A673 (cell line): Measurements from ENCODE around the gene PPP4R3B. TPM values are rescaled to one million over a fixed set of nuclear protein-coding genes. Genes with fewer than 3 reads are reported as not detected.

Experiments
- BruUV-seq: library from RNA; stranded (reverse); fragments of 400-500 nt; replicated peaks from 2 replicates; lab custom pipeline; 2021; lab: Mats Ljungman, UMichigan
- CTCF ChIA-PET: fragments of 300-600 bp; sonication (Branson Sonifier 250); formaldehyde crosslinking; loops from one replicate; lab custom pipeline; 2022; ENCODE audit warnings: antibody characterized with exemption; lab: Charles Lee
- POLR2A ChIA-PET: fragments of 300-600 bp; sonication (Branson Sonifier 250); formaldehyde crosslinking; loops from one replicate; lab custom pipeline; 2022; ENCODE audit warnings: antibody characterized with exemption; ENCODE audit not compliant: low non-redundant PET; lab: Charles Lee
- DNase-seq: peaks from one replicate; pipeline ENCODE4 v3.0.0-alpha.2; 2015; ENCODE audit warnings: low spot score
- H3K27ac ChIP-seq: fragments of 200-600 bp; sonication (generic); 2 replicates; pipeline ENCODE4 v1.5.1; 2016; ENCODE audit warnings: mixed run types, low read depth, mild to moderate bottlenecking, mixed read lengths, antibody characterized with exemption, low read length; ENCODE audit not compliant: poor library complexity, severe bottlenecking
- H3K27me3 ChIP-seq: fragments of 200-600 bp; sonication (generic); replicated peaks from 2 replicates; pipeline ENCODE4 v1.6.1; 2017; ENCODE audit warnings: mixed run types, low read depth, mild to moderate bottlenecking, mixed read lengths, antibody characterized with exemption, low read length; ENCODE audit not compliant: insufficient read depth, poor library complexity
- H3K36me3 ChIP-seq: fragments of 200-600 bp; sonication (generic); 2 replicates; pipeline ENCODE4 v1.6.1; 2016; ENCODE audit warnings: mixed run types, mild to moderate bottlenecking, mixed read lengths, antibody characterized with exemption, low read length; ENCODE audit not compliant: insufficient read depth, poor library complexity, severe bottlenecking
- H3K4me1 ChIP-seq: fragments of 200-600 bp; sonication (generic); 2 replicates; pipeline ENCODE4 v1.6.1; 2017; ENCODE audit warnings: mixed run types, mild to moderate bottlenecking, mixed read lengths, antibody characterized with exemption, low read length; ENCODE audit not compliant: insufficient read depth, poor library complexity, severe bottlenecking
- H3K4me3 ChIP-seq: fragments of 200-600 bp; sonication (generic); 2 replicates; pipeline ENCODE4 v1.5.1; 2016; ENCODE audit warnings: low read depth, mixed run types, mild to moderate bottlenecking, mixed read lengths, low read length; ENCODE audit not compliant: poor library complexity, severe bottlenecking
- H3K9me3 ChIP-seq: fragments of 200-600 bp; sonication (generic); 2 replicates; pipeline ENCODE4 v1.6.1; 2016; ENCODE audit warnings: mixed run types, low read depth, mild to moderate bottlenecking, mixed read lengths, antibody characterized with exemption, low read length; ENCODE audit not compliant: poor library complexity, severe bottlenecking
- CTCF ChIP-seq: fragments of 300-800, 200-600 bp; sonication (generic); conservative IDR thresholded peaks from 2 replicates; pipeline ENCODE4 v1.5.1; 2017; ENCODE audit warnings: low read depth, mild to moderate bottlenecking, antibody characterized with exemption, low read length, moderate library complexity, mixed read lengths
- EZH2 ChIP-seq: fragments of 200-600 bp; sonication (generic); IDR thresholded peaks from 2 replicates; pipeline ENCODE4 v1.6.1; 2017; ENCODE audit warnings: borderline replicate concordance, low read depth, mild to moderate bottlenecking, mixed read lengths, antibody characterized with exemption, low read length; ENCODE audit not compliant: poor library complexity, severe bottlenecking
- intact Hi-C: fragments of 100-400 bp; cut with micrococcal nuclease; formaldehyde crosslinking; loops from one replicate; pipeline ENCODE4 v1.10.0; 2022; ENCODE audit not compliant: unreplicated experiment
- total RNA-seq: library from RNA; stranded (reverse); gene quantifications from 2 replicates; pipeline ENCODE4 v1.2.3, GENCODE V29; 2021

Gene PPP4R3B
- total RNA-seq, 1 experiment from 2014 or later: 57.9 TPM

GRCh38 chr2:55518841-55519165, 98.6 kb downstream of the PPP4R3B start:
- CTCF ChIA-PET: no interaction called here
- POLR2A ChIA-PET: interaction anchor here (0.5 kb wide), 1 partner anchor 74 kb away, joined by 4 read pairs; no protein-coding TSS in a partner anchor
- intact Hi-C loops: loop anchor here (5.0 to 10.0 kb wide), 2 partner anchors 97 to 234 kb away; no protein-coding TSS in a partner anchor

GRCh38 chr2:55511508-55512124, 105.8 kb downstream of the PPP4R3B start:
- Histone ChIP-seq H3K36me3 (no peaks in the 10 kb centered on the region), H3K9me3 (no peaks in the 10 kb centered on the region), H3K4me1 (no peaks in the 10 kb centered on the region), H3K4me3 (no peak overlapping the region), H3K27me3 (no peaks in the 10 kb centered on the region), H3K27ac (no peak overlapping the region)
- peak; percentile 66 for TF ChIP-seq CTCF
- TF ChIP-seq EZH2: no peak
- peak; percentile 64 for DNase-seq
- no TSS peak for BruUV-seq
- intact Hi-C loops: loop anchor here (10.0 kb wide), 1 partner anchor 227 kb away; no protein-coding TSS in a partner anchor
- ChIA-PET CTCF (no interaction called here), POLR2A (no interaction called here)

More at GRCh38 chr2:55518841-55519165, 98.6 kb downstream of the PPP4R3B start:
- no peak for TF ChIP-seq CTCF
- TF ChIP-seq EZH2: no peak
- DNase-seq: no peak
- peak overlapping the region; percentile 72 for H3K4me3 ChIP-seq
- H3K9me3 ChIP-seq: no peaks in the 10 kb centered on the region
- no peaks in the 10 kb centered on the region for H3K36me3 ChIP-seq
- no peaks in the 10 kb centered on the region for H3K27me3 ChIP-seq
- peaks cover 4% of the 10 kb centered on the region for H3K4me1 ChIP-seq
- TSS peak; percentile 69 for BruUV-seq
- H3K27ac ChIP-seq: peak overlapping the region; percentile 67

GRCh38 chr2:55502590-55503141, 114.8 kb downstream of the PPP4R3B start:
- intact Hi-C loops: no loop called here
- BruUV-seq: no TSS peak
- no peak for DNase-seq
- H3K9me3 ChIP-seq: no peaks in the 10 kb centered on the region
- ChIA-PET CTCF (no interaction called here), POLR2A (no interaction called here)
- H3K4me1 ChIP-seq: no peaks in the 10 kb centered on the region
- H3K27ac ChIP-seq: no peak overlapping the region
- no peaks in the 10 kb centered on the region for H3K36me3 ChIP-seq
- TF ChIP-seq CTCF (no peak), EZH2 (no peak)
- no peak overlapping the region for H3K4me3 ChIP-seq
- no peaks in the 10 kb centered on the region for H3K27me3 ChIP-seq
